ENCODE measurements around the gene COLGALT1. TPM values are rescaled to one million over a fixed set of nuclear protein-coding genes. Genes with fewer than 3 reads are reported as not detected.

COLGALT1 gene
- polyA plus RNA-seq, 3 donors = 66.8 to 176 (median 68.8) TPM

DNA sequence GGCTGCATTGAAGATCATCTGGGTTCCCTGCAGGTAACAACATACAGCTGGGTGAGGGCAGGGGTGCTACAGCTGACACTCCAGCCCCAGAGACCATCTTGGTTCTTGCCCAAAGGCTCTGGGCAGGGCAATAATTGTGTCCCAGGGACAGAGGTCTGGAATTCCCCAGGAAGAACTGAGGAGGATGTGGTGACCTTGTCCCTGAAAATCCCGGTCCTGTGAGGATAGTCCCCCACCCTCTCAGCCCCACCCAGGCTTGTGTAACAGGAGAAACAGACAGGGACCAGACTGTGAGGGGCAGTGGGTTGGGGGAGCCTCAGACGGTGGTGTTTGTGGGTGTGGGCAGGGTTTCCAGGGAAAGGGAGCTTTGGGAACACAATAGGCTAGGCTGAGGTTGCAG, 63.5 kb downstream of the COLGALT1 start:
- peaks cover 0 to 6% of the 10 kb centered on the region in 2 donors for H3K9me3 ChIP-seq (replicated peaks in 1 of 2; ENCODE audit: control insufficient read depth in 1 of 2, insufficient read depth in 1 of 2, low read length in 2 of 2)
- Mint-ChIP-seq H3K36me3 (no peaks in the 10 kb centered on the region), H3K9me3 (peaks cover 2 to 15% (median 7%) of the 10 kb centered on the region in 7 donors), H3K27ac (no peak overlapping the region), H3K4me3 (peak overlapping the region in 1 of 2 donors; percentile 46), H3K4me1 (peaks cover 9% of the 10 kb centered on the region), H3K27me3 (ENCODE audit: low read depth in 3 of 3) (peaks cover 17 to 39% (median 26%) of the 10 kb centered on the region in 3 donors)
- no peak overlapping the region for H3K27ac ChIP-seq (ENCODE audit: low read depth in 1 of 2, low read length in 2 of 2)
- no peak overlapping the region for H3K4me2 ChIP-seq (replicated peaks; ENCODE audit: extremely low read depth, low read length, poor library complexity, severe bottlenecking)
- WGBS (ENCODE audit: insufficient coverage) = no CpG with 5 or more reads among the region's 2 CpGs
- TF ChIP-seq, protein P1, sequence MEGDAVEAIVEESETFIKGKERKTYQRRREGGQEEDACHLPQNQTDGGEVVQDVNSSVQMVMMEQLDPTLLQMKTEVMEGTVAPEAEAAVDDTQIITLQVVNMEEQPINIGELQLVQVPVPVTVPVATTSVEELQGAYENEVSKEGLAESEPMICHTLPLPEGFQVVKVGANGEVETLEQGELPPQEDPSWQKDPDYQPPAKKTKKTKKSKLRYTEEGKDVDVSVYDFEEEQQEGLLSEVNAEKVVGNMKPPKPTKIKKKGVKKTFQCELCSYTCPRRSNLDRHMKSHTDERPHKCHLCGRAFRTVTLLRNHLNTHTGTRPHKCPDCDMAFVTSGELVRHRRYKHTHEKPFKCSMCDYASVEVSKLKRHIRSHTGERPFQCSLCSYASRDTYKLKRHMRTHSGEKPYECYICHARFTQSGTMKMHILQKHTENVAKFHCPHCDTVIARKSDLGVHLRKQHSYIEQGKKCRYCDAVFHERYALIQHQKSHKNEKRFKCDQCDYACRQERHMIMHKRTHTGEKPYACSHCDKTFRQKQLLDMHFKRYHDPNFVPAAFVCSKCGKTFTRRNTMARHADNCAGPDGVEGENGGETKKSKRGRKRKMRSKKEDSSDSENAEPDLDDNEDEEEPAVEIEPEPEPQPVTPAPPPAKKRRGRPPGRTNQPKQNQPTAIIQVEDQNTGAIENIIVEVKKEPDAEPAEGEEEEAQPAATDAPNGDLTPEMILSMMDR (IDR thresholded peaks at IDR 0.05) = no peak
- no peaks in the 10 kb centered on the region for H3K36me3 ChIP-seq (replicated peaks in 1 of 2; ENCODE audit: control insufficient read depth in 1 of 2, insufficient read depth in 2 of 2, low read length in 2 of 2)
- H3K9ac ChIP-seq (ENCODE audit: insufficient read depth, low read length, poor library complexity, severe bottlenecking) = no peak overlapping the region
- H3K4me3 ChIP-seq (replicated peaks in 1 of 3; ENCODE audit: low read depth in 2 of 3, low read length in 3 of 3) = no peak overlapping the region
- H3K4me1 ChIP-seq (ENCODE audit: control insufficient read depth in 1 of 2, insufficient read depth in 2 of 2, low read length in 2 of 2) = peaks cover 10 to 12% of the 10 kb centered on the region in 2 donors
- intact Hi-C loops (cut with micrococcal nuclease) = no loop called here
- no peak overlapping the region for H2AFZ ChIP-seq (ENCODE audit: insufficient read depth, low read depth, low read length, poor library complexity, severe bottlenecking)
- peaks cover 0 to 20% of the 10 kb centered on the region in 2 donors for H3K27me3 ChIP-seq (ENCODE audit: control insufficient read depth in 2 of 2, insufficient read depth in 2 of 2, low read length in 2 of 2)
- H3K79me2 ChIP-seq (ENCODE audit: insufficient read depth, low read length) = no peaks in the 10 kb centered on the region
- no peak for DNase-seq
- H4K20me1 ChIP-seq (ENCODE audit: insufficient read depth, low read length) = no peaks in the 10 kb centered on the region

DNA sequence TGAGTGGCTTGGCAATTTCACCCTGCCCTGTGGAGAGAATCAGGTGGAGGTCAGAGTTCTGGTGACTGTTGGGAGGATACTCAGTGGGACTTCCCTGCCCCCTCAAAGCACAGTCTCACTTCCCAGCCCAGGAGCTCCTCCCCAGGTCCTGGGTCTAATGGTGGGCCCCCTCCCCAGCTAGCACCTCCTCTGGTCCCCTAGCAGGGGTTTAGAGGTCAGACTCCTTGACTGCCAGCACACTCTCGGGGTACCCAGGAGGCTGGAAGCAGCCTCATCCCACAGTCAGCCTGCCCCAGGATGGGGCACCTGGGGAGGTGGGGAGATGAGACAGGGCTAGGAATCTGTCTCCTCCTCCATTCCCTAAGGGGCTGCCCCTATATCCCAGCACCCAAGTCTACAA, 65.2 kb downstream of the COLGALT1 start:
- H3K27me3 ChIP-seq (ENCODE audit: control insufficient read depth in 2 of 2, insufficient read depth in 2 of 2, low read length in 2 of 2) = peaks cover 0 to 17% of the 10 kb centered on the region in 2 donors
- Mint-ChIP-seq H3K27ac (no peak overlapping the region), H3K27me3 (ENCODE audit: low read depth in 3 of 3) (peaks cover 14 to 35% (median 27%) of the 10 kb centered on the region in 3 donors), H3K36me3 (no peaks in the 10 kb centered on the region), H3K4me1 (peaks cover 9% of the 10 kb centered on the region), H3K4me3 (no peak overlapping the region), H3K9me3 (peaks cover 2 to 15% (median 7%) of the 10 kb centered on the region in 7 donors)
- no peak overlapping the region for H3K4me3 ChIP-seq (replicated peaks in 1 of 3; ENCODE audit: low read depth in 2 of 3, low read length in 3 of 3)
- peaks cover 0 to 6% of the 10 kb centered on the region in 2 donors for H3K9me3 ChIP-seq (replicated peaks in 1 of 2; ENCODE audit: control insufficient read depth in 1 of 2, insufficient read depth in 1 of 2, low read length in 2 of 2)
- H4K20me1 ChIP-seq (ENCODE audit: insufficient read depth, low read length) = no peaks in the 10 kb centered on the region
- H3K36me3 ChIP-seq (replicated peaks in 1 of 2; ENCODE audit: control insufficient read depth in 1 of 2, insufficient read depth in 2 of 2, low read length in 2 of 2) = no peaks in the 10 kb centered on the region
- H3K27ac ChIP-seq (ENCODE audit: low read depth in 1 of 2, low read length in 2 of 2) = no peak overlapping the region
- H3K4me2 ChIP-seq (replicated peaks; ENCODE audit: extremely low read depth, low read length, poor library complexity, severe bottlenecking) = no peak overlapping the region
- DNase-seq = no peak
- no peak overlapping the region for H3K9ac ChIP-seq (ENCODE audit: insufficient read depth, low read length, poor library complexity, severe bottlenecking)
- peaks cover 10 to 12% of the 10 kb centered on the region in 2 donors for H3K4me1 ChIP-seq (ENCODE audit: control insufficient read depth in 1 of 2, insufficient read depth in 2 of 2, low read length in 2 of 2)
- no peak overlapping the region for H2AFZ ChIP-seq (ENCODE audit: insufficient read depth, low read depth, low read length, poor library complexity, severe bottlenecking)
- no CpG with 5 or more reads among the region's 1 CpG for WGBS (ENCODE audit: insufficient coverage)
- TF ChIP-seq, protein P1 (IDR thresholded peaks at IDR 0.05) = no peak
- intact Hi-C loops (cut with micrococcal nuclease) = no loop called here
- H3K79me2 ChIP-seq (ENCODE audit: insufficient read depth, low read length) = no peaks in the 10 kb centered on the region

Data from CD14-positive monocyte (primary cell).